Testis (tissue), 3 donors: Measurements from ENCODE around the gene TACO1. TPM values are rescaled to one million over a fixed set of nuclear protein-coding genes. Genes with fewer than 3 reads are reported as not detected.

Source experiments
- DNase-seq: peaks from one replicate; pipeline ENCODE4 v3.0.0-alpha.2; 2019
- H3K27ac ChIP-seq, 2 donors: fragments of 200-600 bp; sonication (generic); one replicate each; pipeline ENCODE4 v1.5.1; 2019
- H3K27me3 ChIP-seq: fragments of 200-600 bp; sonication (generic); one replicate; pipeline ENCODE4 v1.5.1; 2019
- H3K36me3 ChIP-seq: fragments of 200-600 bp; sonication (generic); one replicate; pipeline ENCODE4 v1.5.1; 2017; ENCODE audit warnings: low read depth; ENCODE audit errors: missing control alignments
- H3K4me1 ChIP-seq: fragments of 200-600 bp; sonication (generic); one replicate; pipeline ENCODE4 v1.5.1; 2019
- H3K4me3 ChIP-seq, 2 donors: fragments of 200-600 bp; sonication (generic); one replicate each; pipeline ENCODE4 v1.5.1; 2017 to 2019
- H3K9me3 ChIP-seq: fragments of 200-600 bp; sonication (generic); one replicate; pipeline ENCODE4 v1.5.1; 2017
- CTCF ChIP-seq, 3 experiments: fragments of 450-650 bp in 2 of 3; fragments of 200-600 bp in 1 of 3; sonication (generic) in 1 of 3; IDR thresholded peaks; one replicate each; pipeline ENCODE4 v1.5.1; 2016 to 2019; ENCODE audit warnings: antibody characterized with exemption in 3 of 3, mild to moderate bottlenecking in 2 of 3, moderate library complexity in 1 of 3
- POLR2A ChIP-seq: fragments of 450-650 bp; IDR thresholded peaks from one replicate; pipeline ENCODE4 v1.6.1; 2017; ENCODE audit warnings: antibody characterized with exemption, mild to moderate bottlenecking, moderate library complexity
- WGBS, 2 donors: methylation state at CpG; one replicate each; pipeline ENCODE4 v1.1.5; 2018; 5-methylcytosine and 5-hydroxymethylcytosine counted together
- intact Hi-C: fragments of 100-400 bp; cut with DNase I; formaldehyde crosslinking; loops from one replicate; pipeline ENCODE4 v1.15.1; 2023; ENCODE audit warnings: low total_unique reads
- polyA plus RNA-seq: library from polyadenylated mRNA; stranded (reverse); fragments of 350-450 nt; fragmentation: Illumina TruSeq; extraction: RNeasy Lipid Tissue Mini Kit (QIAGEN cat#74804); gene quantifications from one replicate; pipeline ENCODE4 v1.2.3, GENCODE V29; 2014; ENCODE audit warnings: low read depth, low replicate concordance; ENCODE audit not compliant: insufficient read depth
- total RNA-seq, 2 donors: library from RNA; depleted of rRNA; stranded (reverse); fragments of >200 nt; gene quantifications; one replicate each; pipeline ENCODE4 v1.2.3, GENCODE V29; 2016

Gene TACO1
- total and polyA plus RNA-seq, 3 donors from 2014 or later: 19.2 to 28.0 (median 22.3) TPM

- no peak for TF ChIP-seq CTCF (IDR thresholded peaks at IDR 0.05)
- TF ChIP-seq POLR2A: no peak
- Histone ChIP-seq H3K4me1 (no peaks in the 10 kb centered on the region), H3K27ac (no peak overlapping the region), H3K4me3 (no peak overlapping the region), H3K36me3 (no peaks in the 10 kb centered on the region), H3K9me3 (no peaks in the 10 kb centered on the region), H3K27me3 (no peaks in the 10 kb centered on the region)
- 77 to 83% methylated on average over 8 of the region's 8 CpGs for WGBS, 2 donors
- no peak for DNase-seq
- intact Hi-C loops: no loop called here
Measured at GRCh38 chr17:63568563-63568962, 32.1 kb upstream of the TACO1 start.

GRCh38 chr17:63571632-63572310, 28.9 kb upstream of the TACO1 start:
- Histone ChIP-seq H3K9me3 (no peaks in the 10 kb centered on the region), H3K36me3 (no peaks in the 10 kb centered on the region), H3K27ac (no peak overlapping the region), H3K4me1 (no peaks in the 10 kb centered on the region), H3K27me3 (no peaks in the 10 kb centered on the region), H3K4me3 (no peak overlapping the region)
- intact Hi-C loops: no loop called here
- DNase-seq: no peak
- TF ChIP-seq POLR2A (no peak), CTCF (IDR thresholded peaks at IDR 0.05) (no peak)
- 87 to 94% methylated on average over 1 of the region's 1 CpG for WGBS, 2 donors

DNA sequence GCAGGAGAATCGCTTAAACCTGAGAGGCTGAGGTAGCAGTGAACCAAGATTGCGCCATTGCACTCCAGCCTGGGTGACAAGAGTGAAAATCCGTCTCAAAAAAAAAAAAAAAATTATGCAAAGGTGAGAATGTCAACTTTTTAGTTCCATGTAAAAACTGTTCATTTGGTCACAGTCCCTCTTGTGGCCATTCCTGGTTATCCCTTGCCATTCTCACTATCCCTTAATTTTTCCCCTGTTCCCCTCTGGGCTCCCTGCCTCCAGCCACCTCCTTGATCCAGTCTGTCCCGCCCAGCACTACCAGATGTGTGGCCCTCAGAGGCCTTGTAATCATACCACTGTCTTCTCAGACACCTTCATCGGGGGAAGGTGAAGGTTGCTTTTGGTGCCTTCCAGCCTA, 27.1 kb upstream of the TACO1 start:
- Histone ChIP-seq H3K4me1 (peaks cover 5% of the 10 kb centered on the region), H3K9me3 (no peaks in the 10 kb centered on the region), H3K36me3 (no peaks in the 10 kb centered on the region), H3K4me3 (no peak overlapping the region), H3K27ac (no peak overlapping the region), H3K27me3 (no peaks in the 10 kb centered on the region)
- intact Hi-C loops: no loop called here
- 81 to 83% methylated on average over 5 of the region's 5 CpGs for WGBS, 2 donors
- DNase-seq: no peak
- TF ChIP-seq POLR2A (no peak), CTCF (IDR thresholded peaks at IDR 0.05) (peak in 2 of 3 experiments; percentile 37 to 42)

GRCh38 chr17:63578027-63578768, 22.5 kb upstream of the TACO1 start:
- intact Hi-C loops: no loop called here
- H3K4me1 ChIP-seq: peaks cover 14% of the 10 kb centered on the region
- peak; percentile 25 for DNase-seq
- no peaks in the 10 kb centered on the region for H3K36me3 ChIP-seq
- 58 to 69% methylated on average over 6 to 7 of the region's 7 CpGs for WGBS, 2 donors
- no peak overlapping the region for H3K27ac ChIP-seq
- H3K9me3 ChIP-seq: no peaks in the 10 kb centered on the region
- no peak overlapping the region for H3K4me3 ChIP-seq
- TF ChIP-seq POLR2A: no peak
- no peak for TF ChIP-seq CTCF (IDR thresholded peaks at IDR 0.05)
- no peaks in the 10 kb centered on the region for H3K27me3 ChIP-seq
